Right lobe of liver (tissue), 4 donors: Measurements from ENCODE around the gene SPATA13.

Experiments
- POLR2A ChIP-seq: fragments of 450-650 bp; IDR thresholded peaks from one replicate; pipeline ENCODE4 v1.6.1; 2017; ENCODE audit warnings: antibody characterized with exemption, mild to moderate bottlenecking
- TF ChIP-seq, protein P1 (sequence below), 4 donors: fragments of 200-600 bp in 3 of 4; fragments of 450-650 bp in 1 of 4; IDR thresholded peaks; one replicate each; pipeline versions ENCODE4 v1.5.1 to v1.8.0; 2016 to 2022; ENCODE audit warnings: antibody characterized with exemption in 4 of 4, mild to moderate bottlenecking in 2 of 4
- donor health status: DM: no; HTN: no; CAD: no.
- donor health status: DM: no; HTN: no; CAD: no.
- donor health status: DM: no; HTN: yes; CAD: no.

DNA sequence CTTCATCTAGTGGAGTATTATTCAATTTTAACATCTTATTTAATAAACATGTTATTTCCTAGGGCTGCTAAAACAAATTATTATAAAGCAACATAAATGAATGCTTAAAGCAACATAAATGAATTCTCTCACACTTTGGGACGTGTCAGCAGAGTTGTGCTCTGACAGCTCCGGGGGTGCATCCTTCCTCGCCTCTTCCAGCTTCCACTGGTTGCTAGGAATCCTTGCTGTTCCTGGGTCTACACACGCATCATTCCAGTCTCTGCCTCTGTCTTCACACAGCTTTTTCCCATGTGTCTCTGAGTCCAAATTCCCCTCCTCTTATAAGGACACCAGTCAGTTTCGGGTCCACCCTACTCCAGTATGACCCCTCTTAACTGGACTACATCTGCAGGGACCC, 21.6 kb upstream of the SPATA13 start:
- TF ChIP-seq, protein P1, sequence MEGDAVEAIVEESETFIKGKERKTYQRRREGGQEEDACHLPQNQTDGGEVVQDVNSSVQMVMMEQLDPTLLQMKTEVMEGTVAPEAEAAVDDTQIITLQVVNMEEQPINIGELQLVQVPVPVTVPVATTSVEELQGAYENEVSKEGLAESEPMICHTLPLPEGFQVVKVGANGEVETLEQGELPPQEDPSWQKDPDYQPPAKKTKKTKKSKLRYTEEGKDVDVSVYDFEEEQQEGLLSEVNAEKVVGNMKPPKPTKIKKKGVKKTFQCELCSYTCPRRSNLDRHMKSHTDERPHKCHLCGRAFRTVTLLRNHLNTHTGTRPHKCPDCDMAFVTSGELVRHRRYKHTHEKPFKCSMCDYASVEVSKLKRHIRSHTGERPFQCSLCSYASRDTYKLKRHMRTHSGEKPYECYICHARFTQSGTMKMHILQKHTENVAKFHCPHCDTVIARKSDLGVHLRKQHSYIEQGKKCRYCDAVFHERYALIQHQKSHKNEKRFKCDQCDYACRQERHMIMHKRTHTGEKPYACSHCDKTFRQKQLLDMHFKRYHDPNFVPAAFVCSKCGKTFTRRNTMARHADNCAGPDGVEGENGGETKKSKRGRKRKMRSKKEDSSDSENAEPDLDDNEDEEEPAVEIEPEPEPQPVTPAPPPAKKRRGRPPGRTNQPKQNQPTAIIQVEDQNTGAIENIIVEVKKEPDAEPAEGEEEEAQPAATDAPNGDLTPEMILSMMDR (IDR thresholded peaks at IDR 0.05) = no peak
- TF ChIP-seq POLR2A = no peak
